ENCODE measurements around the gene WT1. TPM values are rescaled to one million over a fixed set of nuclear protein-coding genes. Genes with fewer than 3 reads are reported as not detected.
A peak's percentile ranks its signal among the peaks of the same experiment; 100 is the strongest.
"Not testable (repeated sequence)": the region's sequence is repeated elsewhere in the genome, so short reads cannot be mapped to it uniquely, and the experiment has no call there.

WT1 gene
- total and polyA plus RNA-seq, 4 donors: 0.07 to 0.92 (median 0.47) TPM

- ATAC-seq (ENCODE audit: insufficient read depth, low FRiP score): no peak
- 31 to 34% methylated on average over 13 of the region's 13 CpGs for WGBS, 2 donors
- TF ChIP-seq CTCF (IDR thresholded peaks at IDR 0.05; ENCODE audit: control extremely low read depth, extremely low read depth): no peak
- Histone ChIP-seq H3K4me1 (ENCODE audit: control insufficient read depth in 5 of 5, insufficient read depth in 5 of 5, low read length in 5 of 5) (no peaks in the 10 kb centered on the region), H3K27me3 (ENCODE audit: control insufficient read depth in 3 of 3, insufficient read depth in 3 of 3, low read length in 2 of 3) (peaks cover 0 to 2% (median 0%) of the 10 kb centered on the region in 3 donors), H3K36me3 (ENCODE audit: control insufficient read depth in 4 of 4, insufficient read depth in 4 of 4, low read length in 4 of 4) (no peaks in the 10 kb centered on the region), H3K9me3 (ENCODE audit: control insufficient read depth in 4 of 4, insufficient read depth in 3 of 4, low read length in 3 of 4) (peaks cover 0 to 6% (median 0%) of the 10 kb centered on the region in 4 donors), H3K4me3 (no peak overlapping the region), H3K9ac (ENCODE audit: insufficient read depth in 1 of 2, low read length in 2 of 2) (no peak overlapping the region), H3K27ac (ENCODE audit: low read depth in 1 of 2, low read length in 1 of 2) (no peak overlapping the region)
- peak; percentile 14 to 41 (median 38) for DNase-seq
These were observed 61.1 kb downstream of the WT1 start for GRCh38 chr11:32374261-32374711.

- not testable (repeated sequence) for DNase-seq; H3K27ac ChIP-seq (ENCODE audit: low read depth in 1 of 2, low read length in 1 of 2); H3K36me3 ChIP-seq (ENCODE audit: control insufficient read depth in 4 of 4, insufficient read depth in 4 of 4, low read length in 4 of 4); H3K27me3 ChIP-seq (ENCODE audit: control insufficient read depth in 3 of 3, insufficient read depth in 3 of 3, low read length in 2 of 3); H3K4me3 ChIP-seq; H3K9ac ChIP-seq (ENCODE audit: insufficient read depth in 1 of 2, low read length in 2 of 2); ATAC-seq (ENCODE audit: insufficient read depth, low FRiP score); H3K9me3 ChIP-seq (ENCODE audit: control insufficient read depth in 4 of 4, insufficient read depth in 3 of 4, low read length in 3 of 4); H3K4me1 ChIP-seq (ENCODE audit: control insufficient read depth in 5 of 5, insufficient read depth in 5 of 5, low read length in 5 of 5)
These were observed 65.4 kb downstream of the WT1 start for GRCh38 chr11:32369987-32370386.

GRCh38 chr11:32366666-32367065 is 68.7 kb downstream of the WT1 start:
- H3K36me3 ChIP-seq (ENCODE audit: control insufficient read depth in 4 of 4, insufficient read depth in 4 of 4, low read length in 4 of 4): no peaks in the 10 kb centered on the region
- no peak overlapping the region for H3K9ac ChIP-seq (ENCODE audit: insufficient read depth in 1 of 2, low read length in 2 of 2)
- peaks cover 0 to 2% (median 0%) of the 10 kb centered on the region in 4 donors for H3K9me3 ChIP-seq (ENCODE audit: control insufficient read depth in 4 of 4, insufficient read depth in 3 of 4, low read length in 3 of 4)
- H3K4me3 ChIP-seq: no peak overlapping the region
- H3K4me1 ChIP-seq (ENCODE audit: control insufficient read depth in 5 of 5, insufficient read depth in 5 of 5, low read length in 5 of 5): no peaks in the 10 kb centered on the region
- H3K27me3 ChIP-seq (ENCODE audit: control insufficient read depth in 3 of 3, insufficient read depth in 3 of 3, low read length in 2 of 3): no peaks in the 10 kb centered on the region
- DNase-seq (no peak), ATAC-seq (ENCODE audit: insufficient read depth, low FRiP score) (no peak)
- H3K27ac ChIP-seq (ENCODE audit: low read depth in 1 of 2, low read length in 1 of 2): no peak overlapping the region
- WGBS, 2 donors: 93 to 95% methylated on average over 1 of the region's 1 CpG
- TF ChIP-seq CTCF (IDR thresholded peaks at IDR 0.05; ENCODE audit: control extremely low read depth, extremely low read depth): no peak

GRCh38 chr11:32365192-32365591 is 70.1 kb downstream of the WT1 start:
- Histone ChIP-seq H3K27me3 (ENCODE audit: control insufficient read depth in 3 of 3, insufficient read depth in 3 of 3, low read length in 2 of 3) (no peaks in the 10 kb centered on the region), H3K36me3 (ENCODE audit: control insufficient read depth in 4 of 4, insufficient read depth in 4 of 4, low read length in 4 of 4) (no peaks in the 10 kb centered on the region), H3K4me3 (no peak overlapping the region), H3K4me1 (ENCODE audit: control insufficient read depth in 5 of 5, insufficient read depth in 5 of 5, low read length in 5 of 5) (no peaks in the 10 kb centered on the region), H3K27ac (ENCODE audit: low read depth in 1 of 2, low read length in 1 of 2) (no peak overlapping the region), H3K9me3 (ENCODE audit: control insufficient read depth in 4 of 4, insufficient read depth in 3 of 4, low read length in 3 of 4) (peaks cover 0 to 2% (median 0%) of the 10 kb centered on the region in 4 donors), H3K9ac (ENCODE audit: insufficient read depth in 1 of 2, low read length in 2 of 2) (no peak overlapping the region)
- TF ChIP-seq CTCF (IDR thresholded peaks at IDR 0.05; ENCODE audit: control extremely low read depth, extremely low read depth): no peak
- no peak for DNase-seq
- 80 to 90% methylated on average over 4 of the region's 4 CpGs for WGBS, 2 donors
- ATAC-seq (ENCODE audit: insufficient read depth, low FRiP score): no peak
